ENCODE measurements around the gene ATP2B1.
"Not testable (repeated sequence)": the region's sequence is repeated elsewhere in the genome, so short reads cannot be mapped to it uniquely, and the experiment has no call there.

ATP2B1 gene

DNA sequence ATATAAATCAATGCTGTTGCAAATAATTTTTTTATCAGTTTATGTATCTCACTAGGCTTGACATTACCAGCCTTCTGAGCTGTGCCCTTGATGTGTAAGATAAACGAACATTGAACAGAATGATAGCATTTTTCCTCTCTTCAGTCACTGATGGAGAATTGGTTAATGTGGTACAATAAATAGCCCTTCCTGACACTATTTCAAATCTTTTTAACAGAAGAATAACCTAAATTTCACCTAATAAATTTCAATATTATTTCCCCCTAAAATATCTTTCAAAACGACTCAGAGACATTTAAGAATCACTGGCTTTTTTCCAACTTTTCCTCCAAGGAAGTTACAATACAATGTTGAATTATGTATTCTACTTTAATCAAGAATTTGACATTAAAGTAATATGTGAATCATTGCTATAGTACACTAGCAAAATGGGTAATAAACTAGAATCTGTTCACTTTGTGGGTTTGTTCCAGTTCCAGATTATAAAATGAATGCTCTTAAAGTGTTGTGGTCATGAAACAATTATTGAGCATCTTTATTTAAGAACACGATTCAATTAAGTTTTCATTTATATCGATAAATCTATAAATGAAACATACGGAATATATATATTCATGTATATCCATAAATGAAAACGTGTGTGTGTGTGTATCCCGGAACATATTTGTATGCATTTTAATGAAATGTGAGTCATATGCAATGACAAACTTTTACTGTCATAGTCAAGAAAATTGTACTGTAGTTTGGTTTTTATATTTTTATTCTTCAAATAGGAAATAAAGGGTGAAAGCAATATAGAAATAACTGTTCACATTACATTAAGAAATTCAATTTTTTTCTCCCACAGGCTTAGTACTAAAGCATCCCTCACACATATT is 2.5 kb upstream of the ATP2B1 start:
- DNase-seq, result no peak

DNA sequence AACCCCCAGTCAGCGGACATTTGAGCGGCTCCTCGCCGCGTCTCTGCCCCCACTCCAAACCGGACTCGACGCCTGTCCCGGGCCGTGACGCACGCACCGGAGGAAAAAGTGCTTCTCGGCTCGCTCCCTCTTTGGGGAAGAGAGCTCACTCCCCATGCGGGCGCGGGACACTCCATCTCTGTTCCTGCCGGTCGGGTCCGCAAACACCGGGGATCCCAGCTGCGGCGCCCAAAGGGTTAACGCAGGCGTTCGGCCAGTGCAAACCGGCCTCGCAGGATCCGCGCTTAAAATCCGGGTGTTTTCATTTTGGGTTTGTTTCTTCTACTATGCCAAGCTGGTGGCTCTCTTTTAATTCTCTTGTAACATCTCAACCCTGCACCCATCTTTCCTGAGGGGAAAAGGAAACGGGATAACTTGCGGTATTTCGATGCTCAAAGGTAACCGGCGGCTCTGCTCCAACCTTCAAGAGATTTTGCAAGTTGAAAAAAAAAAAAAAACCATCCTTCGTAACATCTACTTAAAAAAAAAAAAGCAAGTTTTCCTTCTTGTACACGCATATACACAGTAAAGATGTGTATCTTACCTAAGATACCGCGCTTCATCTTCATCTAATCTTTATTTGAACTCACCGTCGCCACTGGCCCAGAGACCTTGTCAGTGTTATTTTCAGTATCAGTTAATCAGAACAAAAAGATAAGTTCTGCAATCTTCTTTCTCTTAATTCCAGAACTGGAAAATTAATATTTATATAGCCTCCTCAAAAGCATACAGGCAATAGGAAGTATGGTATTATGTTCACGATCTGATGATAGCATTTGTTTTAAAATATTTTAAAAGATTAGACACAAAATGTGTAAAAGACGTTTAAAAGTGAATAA is 1.6 kb upstream of the ATP2B1 start:
- DNase-seq, result peak; percentile 38

DNA sequence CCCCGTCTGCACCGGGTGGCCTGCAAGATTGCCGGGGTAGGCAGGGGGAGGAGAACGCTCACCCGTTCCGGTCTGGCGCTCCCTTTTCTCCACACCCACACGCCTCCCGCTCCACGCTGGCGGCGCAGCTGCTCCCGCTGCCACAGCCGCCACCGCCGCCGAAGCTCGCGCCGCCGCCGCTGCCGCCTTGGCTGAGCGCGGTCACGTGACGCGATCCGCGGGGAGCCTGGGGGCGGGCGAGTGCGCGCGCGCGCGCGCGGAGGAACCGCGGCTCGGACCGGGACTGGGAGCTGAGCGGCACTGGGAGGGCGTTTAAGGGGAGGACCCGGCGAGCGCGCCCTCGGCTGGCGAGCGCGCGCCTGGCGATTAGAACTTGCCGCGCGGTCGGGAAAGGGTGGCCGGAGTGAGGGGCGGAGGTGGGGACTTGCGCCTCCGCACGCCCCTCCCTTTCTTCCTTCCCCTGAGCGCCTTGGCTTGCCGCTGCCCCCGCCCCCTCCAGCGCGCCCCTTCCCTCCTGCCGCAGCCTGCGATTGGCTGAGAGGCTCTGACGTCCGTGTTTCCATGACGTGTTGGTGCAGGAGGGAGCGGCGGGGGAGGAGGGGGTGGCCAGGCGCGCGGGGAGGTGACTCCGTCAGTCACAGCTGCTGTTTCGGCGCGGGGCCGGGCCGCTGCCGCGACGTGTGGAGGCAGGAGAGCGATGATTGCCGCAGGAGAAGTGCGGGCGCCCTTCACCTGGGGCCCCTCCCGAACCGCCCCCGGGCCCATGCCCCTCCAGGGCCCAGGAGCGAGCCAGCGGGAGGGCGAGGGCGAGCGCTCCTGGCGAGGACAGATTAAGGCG is 738 bp upstream of the ATP2B1 start:
- peak; percentile 99 for DNase-seq

DNA sequence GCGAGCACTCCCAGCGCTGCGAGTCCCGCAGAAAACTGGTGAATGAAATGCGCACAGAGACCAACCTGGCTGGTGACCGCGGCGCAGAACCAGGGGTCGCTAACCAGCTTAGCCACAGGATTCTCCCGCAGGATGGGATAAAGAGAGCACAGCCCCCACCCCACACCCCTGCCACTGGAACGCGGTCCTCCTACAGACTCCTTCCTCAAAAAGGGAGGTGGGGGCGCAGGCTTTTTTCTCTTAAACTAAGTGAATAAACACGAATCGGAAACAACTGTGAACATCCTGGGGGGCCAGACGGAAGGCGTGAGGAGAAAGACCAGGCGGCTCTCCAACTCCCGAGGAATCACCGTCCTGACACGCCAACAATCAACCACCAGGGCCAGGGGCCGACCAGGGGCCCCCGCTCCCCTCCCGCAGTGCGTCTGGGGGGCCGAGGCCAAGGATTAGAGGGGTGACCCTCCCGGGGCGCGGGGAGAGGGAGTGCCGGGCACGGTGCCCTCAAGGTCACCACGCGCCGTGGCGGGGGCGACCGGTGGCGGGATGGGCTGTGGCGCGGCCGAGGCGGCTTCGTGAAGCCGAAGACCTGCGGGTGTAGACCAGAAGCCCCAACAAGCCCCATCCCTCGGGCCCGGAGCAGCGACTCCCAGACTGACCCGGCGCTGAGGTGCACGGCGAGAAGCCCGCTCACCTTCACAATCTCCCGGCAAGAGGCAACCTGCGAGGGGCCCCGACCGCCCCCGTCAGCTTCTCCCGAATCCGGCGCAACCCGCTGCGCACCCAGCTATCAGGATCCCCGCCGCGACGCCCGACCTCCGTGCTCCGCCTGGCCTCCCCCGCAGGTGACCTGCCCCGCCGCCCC is 704 bp downstream of the ATP2B1 start:
- peak; percentile 40 for DNase-seq

DNA sequence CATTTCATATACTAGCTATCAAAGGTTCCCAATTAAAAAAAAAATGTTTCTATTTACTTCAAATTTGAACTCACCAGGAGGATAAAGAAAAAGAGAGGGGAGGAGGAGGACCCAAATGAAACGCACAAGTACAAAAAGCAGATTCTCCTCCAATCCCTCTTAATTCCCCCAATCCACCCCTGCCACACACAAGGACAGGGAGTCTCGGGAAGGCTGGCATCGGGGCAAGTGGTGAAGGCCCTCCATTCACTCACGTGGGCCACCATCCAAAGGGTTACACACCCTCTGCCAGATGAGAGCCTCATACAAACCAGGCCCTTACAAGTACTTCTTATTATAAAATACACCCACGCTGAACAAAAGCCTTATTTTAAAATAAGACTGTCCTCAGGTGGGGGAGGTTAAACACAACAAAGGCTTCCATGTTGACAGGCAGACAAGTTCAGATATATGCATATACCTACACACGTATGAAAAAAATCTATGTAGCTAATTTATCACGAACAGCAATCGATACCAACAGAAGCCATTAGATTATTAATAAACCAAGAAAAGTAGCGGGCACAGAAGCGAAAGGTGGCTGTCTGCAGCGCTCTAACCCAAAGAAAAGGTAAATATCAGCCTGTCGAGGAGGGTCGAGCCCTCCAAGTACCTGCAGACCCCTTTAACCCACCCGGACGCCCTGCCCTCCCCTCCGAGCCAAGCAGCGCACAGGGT is 1.5 kb downstream of the ATP2B1 start:
- DNase-seq, result peak; percentile 31

DNA sequence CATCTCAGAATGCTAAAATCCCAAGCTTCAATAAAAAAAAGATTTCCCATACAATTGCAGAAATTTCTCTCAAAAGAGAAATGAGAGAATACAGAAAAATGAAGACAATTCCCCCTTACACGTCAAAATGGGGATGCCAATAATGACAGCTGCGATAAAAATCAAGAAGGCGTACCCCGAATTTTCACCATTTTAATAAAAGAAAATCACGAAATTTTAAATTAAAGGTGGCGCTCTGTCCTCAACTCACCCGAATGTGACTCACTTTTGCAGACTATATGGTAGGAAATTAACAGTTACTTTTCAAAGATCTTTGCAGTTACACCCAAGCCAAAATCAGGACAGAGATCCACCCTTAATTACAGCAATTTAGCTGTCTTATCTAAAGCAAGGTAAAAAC is 2.1 kb downstream of the ATP2B1 start:
- DNase-seq, result peak; percentile 20

DNA sequence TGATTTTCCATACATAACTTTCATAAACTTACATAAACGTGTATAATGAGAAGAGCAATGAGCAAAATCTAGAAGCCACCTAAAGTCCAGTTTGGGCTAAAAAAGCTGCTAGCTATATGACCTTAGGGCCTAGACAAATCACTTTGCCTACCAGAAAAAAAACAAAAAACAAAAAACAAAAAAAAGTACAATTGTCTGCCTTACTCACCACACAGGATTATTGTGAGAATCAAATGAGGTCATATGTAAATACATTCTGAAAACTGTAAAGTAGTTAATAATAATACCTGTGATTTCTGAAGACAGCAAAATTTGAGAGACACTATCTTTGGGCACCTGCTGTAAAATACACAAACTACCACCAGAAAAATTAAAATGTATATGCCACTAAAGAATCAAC is 4.2 kb downstream of the ATP2B1 start:
- DNase-seq, result no peak

DNA sequence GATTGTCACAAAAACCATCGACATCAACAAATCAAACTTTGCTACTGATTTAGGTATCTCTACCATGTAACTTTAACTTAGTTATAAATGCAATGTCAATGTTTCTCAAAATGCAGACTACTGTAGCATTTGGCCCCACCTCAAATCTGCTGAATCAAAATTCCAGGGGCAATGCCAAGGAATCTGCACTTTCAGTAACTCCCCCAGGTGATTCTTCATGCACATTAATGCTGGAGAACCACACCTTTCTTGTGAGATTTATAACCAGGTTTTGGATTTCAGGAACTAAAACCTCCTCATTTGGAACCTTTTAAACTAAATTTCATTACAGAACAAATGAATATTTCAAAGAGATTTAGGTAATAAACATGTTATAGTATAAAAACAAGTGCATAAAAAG is 4.9 kb downstream of the ATP2B1 start:
- DNase-seq, result no peak

DNA sequence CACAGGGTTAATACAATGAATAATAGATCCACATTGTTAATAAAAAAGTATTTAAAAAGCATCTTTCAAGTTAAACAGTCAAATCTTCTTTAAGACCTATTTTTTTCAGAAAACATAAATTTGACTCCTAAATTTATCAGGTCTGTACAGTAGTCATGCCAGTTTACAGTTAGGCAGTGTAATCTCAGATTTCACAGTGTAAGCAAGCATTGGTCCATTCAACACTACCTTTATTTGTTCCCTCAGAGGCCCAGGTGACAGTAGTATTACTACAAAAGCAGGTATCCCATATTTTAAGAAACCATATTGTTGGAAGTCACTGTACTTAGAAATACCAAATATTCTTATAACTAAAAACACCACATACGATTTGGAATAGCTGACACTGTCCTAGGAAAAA is 6.1 kb downstream of the ATP2B1 start:
- no peak for DNase-seq

DNA sequence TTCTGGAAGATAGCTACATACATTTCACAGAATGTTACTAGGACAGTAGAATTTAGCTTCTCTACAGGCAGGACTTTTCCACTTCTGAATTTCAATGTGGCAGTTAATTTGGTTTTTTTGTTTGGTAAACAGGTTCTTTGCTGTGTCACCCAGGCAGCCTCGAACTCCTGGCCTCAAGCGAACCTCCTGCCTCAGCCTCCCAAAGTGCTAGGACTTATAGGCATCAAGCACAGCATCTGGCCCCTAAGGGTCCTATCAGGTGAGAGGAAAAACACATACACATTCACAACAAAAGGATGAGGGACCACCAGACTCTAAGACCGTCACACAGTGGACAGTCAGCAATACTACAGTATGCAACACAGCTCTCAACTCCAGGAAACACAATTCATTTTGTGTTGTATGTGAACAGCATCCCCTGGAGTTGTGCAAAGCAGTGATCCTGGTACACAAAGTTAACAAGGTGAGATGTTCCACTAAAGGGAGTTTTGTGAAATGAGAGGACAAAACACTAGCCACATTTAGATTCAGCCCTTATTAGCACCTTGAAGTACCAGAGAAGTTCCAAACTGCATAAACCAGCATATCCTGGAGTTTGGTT is 6.9 kb downstream of the ATP2B1 start:
- DNase-seq, result no peak

DNA sequence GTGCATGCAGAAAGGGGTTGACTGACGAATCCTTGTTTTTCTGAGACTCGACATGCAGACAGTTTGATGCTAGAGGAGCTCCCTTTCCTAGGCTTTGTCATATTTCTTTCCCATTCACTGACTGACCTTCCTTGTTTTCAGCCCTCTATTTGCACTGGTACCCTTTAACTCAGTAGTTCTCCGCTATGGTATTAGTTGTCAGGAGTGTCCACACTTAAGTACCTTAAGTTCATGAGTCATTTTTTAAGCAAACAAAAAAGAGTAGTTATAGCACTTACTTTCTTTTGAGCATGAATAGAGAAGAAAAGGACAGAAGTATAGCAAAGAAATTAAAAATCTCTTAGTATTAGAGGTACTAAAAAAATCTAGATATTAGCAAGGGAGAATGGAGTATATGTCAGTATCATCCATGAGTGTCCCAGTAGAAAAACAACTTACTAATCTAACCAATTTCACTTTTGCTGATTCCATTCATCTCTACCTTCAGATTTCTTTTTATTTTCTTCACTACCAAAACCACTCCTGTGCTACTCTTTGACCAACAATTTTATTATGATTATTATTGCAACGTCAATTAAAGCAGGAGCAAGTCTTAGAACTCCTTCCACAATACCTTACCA is 8.3 kb downstream of the ATP2B1 start:
- DNase-seq, result no peak

DNA sequence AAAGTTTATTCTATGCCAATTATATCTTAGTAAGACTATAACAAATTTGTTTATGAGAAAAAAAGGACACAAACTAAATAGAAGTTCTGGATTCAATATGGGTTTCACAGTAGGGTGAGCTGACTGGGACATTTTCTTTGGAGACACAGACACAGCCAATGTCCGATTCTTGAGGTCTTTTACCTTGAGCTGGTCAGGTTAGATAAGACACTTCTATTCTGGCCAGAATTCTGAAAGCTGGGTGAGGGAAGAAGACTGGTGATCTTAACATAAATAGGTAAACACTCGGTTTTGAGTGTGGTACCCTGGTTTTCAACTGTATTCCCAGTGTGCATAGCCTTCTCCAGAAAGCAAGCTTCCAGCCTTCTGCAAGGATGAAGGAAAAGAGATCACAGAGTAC is 10.0 kb downstream of the ATP2B1 start:
- no peak for DNase-seq

DNA sequence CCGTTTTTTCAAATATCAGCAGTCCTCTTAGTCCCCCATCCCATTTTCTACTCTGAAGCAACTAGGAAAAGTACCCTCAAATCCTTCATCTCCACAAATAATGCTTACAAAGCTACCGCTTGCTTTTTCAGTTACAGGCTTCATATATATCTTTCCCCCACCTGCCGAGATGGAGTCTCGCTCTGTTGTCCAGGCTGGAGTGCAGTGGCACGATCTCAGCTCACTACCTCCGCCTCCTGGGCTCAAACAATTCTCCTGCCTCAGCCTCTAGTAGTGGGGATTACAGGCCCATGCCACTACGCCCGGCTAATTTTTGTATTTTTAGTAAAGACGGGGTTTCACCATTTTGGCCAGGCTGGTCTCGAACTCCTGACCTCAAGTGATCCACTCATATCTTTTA is 10.9 kb downstream of the ATP2B1 start:
- not testable (repeated sequence) for DNase-seq

DNA sequence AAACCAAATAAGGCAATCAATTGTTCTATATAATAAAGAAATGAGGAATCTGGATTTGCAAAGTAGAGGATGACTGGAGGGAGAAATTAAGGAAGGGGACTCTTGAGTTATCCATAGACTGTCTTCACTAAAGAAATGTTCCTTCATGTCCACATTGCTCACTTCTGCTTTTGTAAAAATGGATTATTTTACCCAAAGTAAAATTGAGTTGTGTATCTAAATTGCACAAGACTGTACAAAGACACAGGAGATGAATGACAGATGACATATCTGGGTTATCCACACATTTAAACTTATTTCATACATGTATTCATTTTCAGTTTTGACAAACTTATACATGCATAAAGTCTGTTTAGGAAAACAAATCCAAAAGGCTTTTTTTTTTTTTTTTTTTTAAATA is 11.3 kb downstream of the ATP2B1 start:
- no peak for DNase-seq

DNA sequence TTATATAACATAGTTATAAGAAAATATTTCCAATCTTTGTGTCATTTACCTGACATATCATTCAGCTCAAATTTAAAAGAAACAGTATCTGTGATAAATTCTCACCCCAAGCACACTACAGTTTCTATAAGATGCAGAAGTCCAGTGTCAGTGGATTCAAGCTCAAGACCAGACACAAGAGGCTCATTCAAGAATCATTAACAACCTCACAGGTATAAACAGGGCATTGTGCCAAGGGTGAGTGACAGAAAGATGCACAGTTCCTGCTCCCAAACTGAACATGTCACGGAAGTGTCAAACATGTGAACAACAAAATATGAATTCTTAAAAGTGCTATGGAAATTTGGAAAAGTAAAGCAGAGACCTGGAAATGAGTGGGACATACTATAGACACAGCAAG is 12.8 kb downstream of the ATP2B1 start:
- no peak for DNase-seq

DNA sequence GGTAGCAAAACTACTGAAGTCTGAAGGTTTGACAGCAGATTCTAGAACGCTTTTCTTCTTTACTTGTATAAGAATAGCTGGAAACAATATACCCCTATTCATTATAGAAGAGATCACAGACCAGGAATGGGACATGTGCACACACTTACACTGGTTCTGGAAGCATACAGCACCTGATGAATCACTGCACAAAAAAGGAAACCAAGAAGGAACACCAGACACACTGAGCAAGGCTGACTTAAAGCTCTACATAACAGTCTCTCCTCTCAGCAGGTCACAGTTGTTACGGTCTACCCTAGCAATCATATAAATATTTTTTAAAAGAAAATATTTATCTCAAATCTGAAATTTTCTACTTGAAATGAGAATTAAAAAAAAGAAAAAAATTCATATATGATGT is 13.5 kb downstream of the ATP2B1 start:
- no peak for DNase-seq

DNA sequence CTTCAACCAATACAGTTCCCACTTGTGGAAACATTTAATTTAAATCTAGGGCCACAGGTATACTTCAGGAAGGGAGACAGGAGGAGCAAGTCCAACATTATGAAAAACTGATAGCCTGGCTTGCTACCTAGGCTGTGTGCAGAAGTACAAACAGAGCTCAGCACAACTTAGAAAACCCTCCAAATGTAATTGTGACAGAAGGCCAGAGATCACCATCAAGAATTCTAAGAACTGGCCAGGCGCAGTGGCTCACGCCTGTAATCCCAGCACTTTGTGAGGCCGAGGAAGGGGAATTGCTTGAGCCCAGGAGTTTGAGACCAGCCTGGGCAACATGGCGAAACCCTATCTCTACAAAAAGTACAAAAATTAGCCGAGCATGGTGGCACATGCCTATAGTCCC is 14.1 kb downstream of the ATP2B1 start:
- DNase-seq, result no peak

DNA sequence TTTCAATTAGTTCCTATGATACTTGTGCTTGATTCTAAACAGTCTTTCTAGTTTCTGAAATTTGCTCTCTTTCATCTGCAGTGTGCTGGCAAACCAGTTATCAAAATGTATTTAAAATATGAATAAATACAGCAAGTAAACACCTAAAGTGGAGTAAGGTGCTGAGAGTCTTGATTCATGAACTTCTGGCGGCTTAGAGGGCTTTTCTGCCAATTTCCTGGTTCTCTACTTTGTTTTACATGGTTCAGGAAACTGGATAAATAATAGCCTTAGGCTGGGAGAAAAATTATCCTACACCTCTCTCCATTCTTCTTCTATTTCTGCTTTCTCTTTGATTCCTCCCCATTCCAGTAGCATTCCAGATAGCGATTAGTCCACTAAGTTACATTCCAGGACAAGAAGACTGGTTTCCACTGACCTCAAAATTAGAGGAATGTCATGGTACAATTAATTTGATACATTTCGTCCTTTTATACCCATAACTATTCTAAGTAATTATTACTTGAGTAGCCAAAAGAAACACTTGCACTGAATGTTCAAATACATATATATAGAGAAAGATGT is 14.9 kb downstream of the ATP2B1 start:
- no peak for DNase-seq

DNA sequence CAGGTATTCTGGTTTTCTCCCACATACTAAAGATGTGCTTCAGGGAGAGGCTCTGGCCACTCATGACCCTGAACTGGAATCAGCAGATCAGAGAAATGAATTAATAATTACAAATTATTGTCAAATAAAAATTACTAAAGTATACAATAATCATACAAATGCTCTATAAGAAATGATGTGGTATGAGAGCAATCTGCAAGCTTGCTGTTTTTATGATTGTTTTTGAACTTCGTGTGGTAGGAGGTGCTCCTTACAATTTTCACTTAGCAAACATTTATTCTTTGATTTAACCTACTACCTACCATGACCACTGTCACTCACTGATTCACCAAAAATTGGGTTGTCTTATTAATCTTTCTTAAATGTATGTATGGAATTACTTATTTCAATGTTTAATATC is 16.2 kb downstream of the ATP2B1 start:
- no peak for DNase-seq

DNA sequence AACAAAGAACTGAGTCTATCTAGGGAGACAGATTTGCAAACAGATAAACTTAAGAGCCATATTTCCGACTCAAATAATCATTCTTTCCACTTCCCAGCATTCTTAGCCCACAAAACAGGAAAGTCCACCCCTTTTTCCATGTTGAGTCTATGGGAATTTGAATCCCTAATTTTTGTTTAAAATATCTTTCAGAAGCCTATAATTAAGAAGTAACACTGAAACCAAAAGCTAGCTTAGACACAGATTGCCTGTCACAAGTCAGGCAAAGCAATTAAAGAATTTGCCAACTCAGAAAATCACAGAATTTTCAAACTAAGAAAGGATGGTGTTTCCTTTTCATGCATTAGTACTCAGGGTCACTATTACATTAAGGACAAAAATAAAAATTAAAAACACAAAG is 17.0 kb downstream of the ATP2B1 start:
- no peak for DNase-seq
